ENCODE results near the gene ZDHHC4. TPM values are rescaled to one million over a fixed set of nuclear protein-coding genes. Genes with fewer than 3 reads are reported as not detected.

The ZDHHC4 gene
- total and polyA plus RNA-seq, 9 of the 15 experiments (the other 6 are each of a cell fraction or from before 2014, with no cell fraction given), result 33.4 to 106 (median 58.3) TPM

DNA sequence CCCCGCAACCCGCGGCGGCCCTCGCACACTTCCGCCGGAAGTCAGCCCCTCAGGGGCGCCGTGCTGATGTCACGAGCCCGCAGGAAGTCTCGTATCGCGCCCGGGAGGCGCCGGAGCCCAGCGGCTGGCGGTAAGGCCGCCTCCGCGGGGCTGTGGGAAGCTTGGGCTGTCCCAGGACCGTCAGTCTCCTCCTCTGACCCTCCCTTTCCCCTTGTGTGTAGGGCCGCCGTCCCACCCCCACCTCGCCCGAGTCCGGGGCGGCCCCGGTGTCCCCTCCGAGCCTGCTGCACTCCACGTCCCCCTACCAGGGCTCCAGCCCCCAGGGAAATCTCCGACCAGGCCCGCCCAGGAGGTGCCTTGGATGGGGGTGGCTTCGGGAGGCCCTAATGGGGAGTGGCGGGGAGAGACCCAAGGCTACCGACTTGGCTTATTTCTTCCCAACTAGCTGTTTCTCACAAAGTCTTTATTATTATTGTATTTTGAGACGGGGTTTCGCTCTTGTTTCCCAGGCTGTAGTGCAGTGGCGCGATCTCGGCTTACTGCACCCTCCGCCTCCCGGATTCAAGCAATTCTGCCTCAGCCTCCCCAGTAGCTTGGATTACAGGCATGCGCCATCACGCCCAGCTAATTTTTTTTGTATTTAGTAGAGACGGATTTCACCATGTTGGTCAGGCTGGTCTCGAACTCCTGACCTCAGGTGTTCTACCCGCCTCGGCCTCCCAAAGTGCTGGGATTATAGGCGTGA, at the start of gene ZDHHC4 (continued):
- TF ChIP-seq, protein P1, sequence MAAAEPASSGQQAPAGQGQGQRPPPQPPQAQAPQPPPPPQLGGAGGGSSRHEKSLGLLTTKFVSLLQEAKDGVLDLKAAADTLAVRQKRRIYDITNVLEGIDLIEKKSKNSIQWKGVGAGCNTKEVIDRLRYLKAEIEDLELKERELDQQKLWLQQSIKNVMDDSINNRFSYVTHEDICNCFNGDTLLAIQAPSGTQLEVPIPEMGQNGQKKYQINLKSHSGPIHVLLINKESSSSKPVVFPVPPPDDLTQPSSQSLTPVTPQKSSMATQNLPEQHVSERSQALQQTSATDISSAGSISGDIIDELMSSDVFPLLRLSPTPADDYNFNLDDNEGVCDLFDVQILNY (CRISPR knock-in tag; IDR thresholded peaks at IDR 0.05), result no peak
- TF ChIP-seq TFAM (CRISPR knock-in tag; conservative IDR thresholded peaks at IDR 0.05), result no peak
- TF ChIP-seq GATAD2A (IDR thresholded peaks at IDR 0.05), result no peak
- TF ChIP-seq KAT7 (CRISPR knock-in tag; IDR thresholded peaks at IDR 0.05; ENCODE audit: borderline replicate concordance), result peak; percentile 76; the same call in 1 of the 2 replicates
- no peak for TF ChIP-seq ERF (CRISPR knock-in tag; IDR thresholded peaks at IDR 0.05)
- TF ChIP-seq SRSF7 (optimal IDR thresholded peaks at IDR 0.05; ENCODE audit: low read depth, low read length), result no peak
- peak in 1 of 2 experiments; percentile 61; a peak in 1 of 4 replicates for TF ChIP-seq HDAC1 (IDR thresholded peaks at IDR 0.05)
- TF ChIP-seq FOXK1 (CRISPR knock-in tag; IDR thresholded peaks at IDR 0.05; ENCODE audit: borderline replicate concordance), result no peak
- TF ChIP-seq PHF8 (IDR thresholded peaks at IDR 0.05; ENCODE audit: borderline replicate concordance, low read length), result peak; percentile 96
- no peak for TF ChIP-seq MEF2A (IDR thresholded peaks at IDR 0.05; ENCODE audit: control insufficient read depth, low read depth, low read length)
- no peak for TF ChIP-seq PHB2 (IDR thresholded peaks at IDR 0.05; ENCODE audit: low read depth)
- TF ChIP-seq ZNF75A (CRISPR knock-in tag; IDR thresholded peaks at IDR 0.05), result no peak
- TF ChIP-seq, protein P2, sequence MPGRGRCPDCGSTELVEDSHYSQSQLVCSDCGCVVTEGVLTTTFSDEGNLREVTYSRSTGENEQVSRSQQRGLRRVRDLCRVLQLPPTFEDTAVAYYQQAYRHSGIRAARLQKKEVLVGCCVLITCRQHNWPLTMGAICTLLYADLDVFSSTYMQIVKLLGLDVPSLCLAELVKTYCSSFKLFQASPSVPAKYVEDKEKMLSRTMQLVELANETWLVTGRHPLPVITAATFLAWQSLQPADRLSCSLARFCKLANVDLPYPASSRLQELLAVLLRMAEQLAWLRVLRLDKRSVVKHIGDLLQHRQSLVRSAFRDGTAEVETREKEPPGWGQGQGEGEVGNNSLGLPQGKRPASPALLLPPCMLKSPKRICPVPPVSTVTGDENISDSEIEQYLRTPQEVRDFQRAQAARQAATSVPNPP (IDR thresholded peaks at IDR 0.05; ENCODE audit: borderline replicate concordance, insufficient read depth, insufficient read length), result no peak
- TF ChIP-seq ZNF695 (CRISPR knock-in tag; IDR thresholded peaks at IDR 0.05), result no peak
- no peak for TF ChIP-seq ZBTB17 (CRISPR knock-in tag; IDR thresholded peaks at IDR 0.05)
- no peak for TF ChIP-seq ZNF431 (CRISPR knock-in tag; IDR thresholded peaks at IDR 0.05)
- TF ChIP-seq NEUROD1 (IDR thresholded peaks at IDR 0.05; ENCODE audit: borderline replicate concordance, low read depth, low read length, partially characterized antibody), result peak; percentile 38
- TF ChIP-seq TGIF2 (CRISPR knock-in tag; IDR thresholded peaks at IDR 0.05), result no peak
- TF ChIP-seq CREB1 (IDR thresholded peaks at IDR 0.05), result peak; percentile 88
- peak; percentile 86 for TF ChIP-seq CREB1 (CRISPR knock-in tag; IDR thresholded peaks at IDR 0.05)
- TF ChIP-seq ZNF134 (CRISPR knock-in tag; conservative IDR thresholded peaks at IDR 0.05), result no peak
- no peak for TF ChIP-seq CBFA2T3 (IDR thresholded peaks at IDR 0.05)
- peak; percentile 28; the same call in 1 of the 2 replicates for TF ChIP-seq SPI1 (IDR thresholded peaks at IDR 0.05; ENCODE audit: borderline replicate concordance, low read depth, low read length)
- TF ChIP-seq, protein P3, sequence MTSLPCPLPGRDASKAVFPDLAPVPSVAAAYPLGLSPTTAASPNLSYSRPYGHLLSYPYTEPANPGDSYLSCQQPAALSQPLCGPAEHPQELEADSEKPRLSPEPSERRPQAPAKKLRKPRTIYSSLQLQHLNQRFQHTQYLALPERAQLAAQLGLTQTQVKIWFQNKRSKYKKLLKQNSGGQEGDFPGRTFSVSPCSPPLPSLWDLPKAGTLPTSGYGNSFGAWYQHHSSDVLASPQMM (CRISPR knock-in tag; IDR thresholded peaks at IDR 0.05), result no peak
- no peak for TF ChIP-seq BCL6 (CRISPR knock-in tag; IDR thresholded peaks at IDR 0.05)
- no peak for TF ChIP-seq HLTF (IDR thresholded peaks at IDR 0.05)
- no peak for TF ChIP-seq ZNF584 (CRISPR knock-in tag; IDR thresholded peaks at IDR 0.05; ENCODE audit: low read depth)
- TF ChIP-seq HOXB6 (CRISPR knock-in tag; IDR thresholded peaks at IDR 0.05; ENCODE audit: borderline replicate concordance), result no peak
- TF ChIP-seq, protein P4, sequence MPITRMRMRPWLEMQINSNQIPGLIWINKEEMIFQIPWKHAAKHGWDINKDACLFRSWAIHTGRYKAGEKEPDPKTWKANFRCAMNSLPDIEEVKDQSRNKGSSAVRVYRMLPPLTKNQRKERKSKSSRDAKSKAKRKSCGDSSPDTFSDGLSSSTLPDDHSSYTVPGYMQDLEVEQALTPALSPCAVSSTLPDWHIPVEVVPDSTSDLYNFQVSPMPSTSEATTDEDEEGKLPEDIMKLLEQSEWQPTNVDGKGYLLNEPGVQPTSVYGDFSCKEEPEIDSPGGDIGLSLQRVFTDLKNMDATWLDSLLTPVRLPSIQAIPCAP (CRISPR knock-in tag; IDR thresholded peaks at IDR 0.05; ENCODE audit: borderline replicate concordance), result no peak
